Measurements from ENCODE around the gene FAM98B. TPM values are rescaled to one million over a fixed set of nuclear protein-coding genes. Genes with fewer than 3 reads are reported as not detected.
"Not testable (repeated sequence)": the region's sequence is repeated elsewhere in the genome, so short reads cannot be mapped to it uniquely, and the experiment has no call there.

The FAM98B gene
- total and polyA plus RNA-seq, 2 donors = 6.3 to 15.4 TPM

DNA sequence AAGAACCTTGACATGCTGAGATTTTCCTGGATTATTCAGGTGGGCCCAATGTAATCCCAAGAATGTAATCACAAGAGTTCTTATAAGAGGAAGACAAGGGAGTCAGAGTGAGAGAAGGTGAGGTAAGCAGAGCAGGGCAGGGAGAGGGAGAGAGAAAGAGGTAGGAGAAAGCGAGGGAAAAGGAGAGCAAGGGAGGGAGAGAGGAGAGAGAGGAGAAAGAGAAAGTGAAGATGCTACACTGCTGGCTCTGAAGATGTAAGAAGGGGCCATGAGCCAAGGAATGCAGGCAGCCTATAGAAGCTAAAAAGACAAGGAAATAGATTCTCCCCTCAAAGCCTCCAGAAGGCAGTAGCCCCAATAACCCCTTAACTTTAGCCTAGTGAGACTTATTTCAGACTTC is 28.7 kb upstream of the FAM98B start:
- Histone ChIP-seq H3K9me3 (ENCODE audit: control insufficient read depth in 2 of 2, insufficient read depth in 1 of 2, low read length in 1 of 2) (no peaks in the 10 kb centered on the region), H3K27me3 (ENCODE audit: control insufficient read depth in 2 of 2, insufficient read depth in 1 of 2, low read length in 1 of 2) (peaks cover 0 to under 1% of the 10 kb centered on the region in 2 donors), H3K36me3 (ENCODE audit: control insufficient read depth in 2 of 2, insufficient read depth in 2 of 2, low read length in 1 of 2) (no peaks in the 10 kb centered on the region), H3K4me1 (ENCODE audit: control insufficient read depth in 2 of 2, insufficient read depth in 2 of 2, low read length in 2 of 2) (no peaks in the 10 kb centered on the region), H3K27ac (ENCODE audit: low read depth in 1 of 2, low read length in 1 of 2) (no peak overlapping the region), H3K4me3 (ENCODE audit: low read length in 2 of 2) (no peak overlapping the region)
- no peak for DNase-seq (ENCODE audit: low read depth in 6 of 9, low spot score in 9 of 9)
- WGBS = 94% methylated on average over 1 of the region's 1 CpG

DNA sequence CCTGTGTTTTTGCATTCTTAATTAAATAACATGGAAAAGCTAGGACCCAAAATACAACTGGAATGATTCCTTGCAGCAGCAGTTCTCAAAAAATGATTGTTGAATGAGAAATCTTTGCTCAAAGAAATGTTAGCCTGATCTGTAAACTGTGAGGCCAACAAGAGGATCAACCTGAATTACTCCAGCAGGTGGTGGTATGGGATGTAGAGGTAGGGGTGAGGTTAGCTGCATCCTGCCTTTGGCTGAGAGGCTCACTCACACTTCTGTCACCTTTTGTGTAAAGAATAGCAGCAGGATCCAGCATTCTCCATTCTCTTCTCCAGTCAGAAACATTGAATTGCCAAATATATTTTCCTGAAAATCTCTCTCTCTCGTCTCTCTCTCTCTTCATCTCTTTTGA is 26.5 kb upstream of the FAM98B start:
- peaks cover 0 to 2% of the 10 kb centered on the region in 2 donors for H3K27me3 ChIP-seq (ENCODE audit: control insufficient read depth in 2 of 2, insufficient read depth in 1 of 2, low read length in 1 of 2)
- no peaks in the 10 kb centered on the region for H3K36me3 ChIP-seq (ENCODE audit: control insufficient read depth in 2 of 2, insufficient read depth in 2 of 2, low read length in 1 of 2)
- WGBS = 98% methylated on average over 1 of the region's 1 CpG
- DNase-seq (ENCODE audit: low read depth in 6 of 9, low spot score in 9 of 9) = no peak
- H3K4me1 ChIP-seq (ENCODE audit: control insufficient read depth in 2 of 2, insufficient read depth in 2 of 2, low read length in 2 of 2) = no peaks in the 10 kb centered on the region
- H3K4me3 ChIP-seq (ENCODE audit: low read length in 2 of 2) = no peak overlapping the region
- no peaks in the 10 kb centered on the region for H3K9me3 ChIP-seq (ENCODE audit: control insufficient read depth in 2 of 2, insufficient read depth in 1 of 2, low read length in 1 of 2)
- no peak overlapping the region for H3K27ac ChIP-seq (ENCODE audit: low read depth in 1 of 2, low read length in 1 of 2)

DNA sequence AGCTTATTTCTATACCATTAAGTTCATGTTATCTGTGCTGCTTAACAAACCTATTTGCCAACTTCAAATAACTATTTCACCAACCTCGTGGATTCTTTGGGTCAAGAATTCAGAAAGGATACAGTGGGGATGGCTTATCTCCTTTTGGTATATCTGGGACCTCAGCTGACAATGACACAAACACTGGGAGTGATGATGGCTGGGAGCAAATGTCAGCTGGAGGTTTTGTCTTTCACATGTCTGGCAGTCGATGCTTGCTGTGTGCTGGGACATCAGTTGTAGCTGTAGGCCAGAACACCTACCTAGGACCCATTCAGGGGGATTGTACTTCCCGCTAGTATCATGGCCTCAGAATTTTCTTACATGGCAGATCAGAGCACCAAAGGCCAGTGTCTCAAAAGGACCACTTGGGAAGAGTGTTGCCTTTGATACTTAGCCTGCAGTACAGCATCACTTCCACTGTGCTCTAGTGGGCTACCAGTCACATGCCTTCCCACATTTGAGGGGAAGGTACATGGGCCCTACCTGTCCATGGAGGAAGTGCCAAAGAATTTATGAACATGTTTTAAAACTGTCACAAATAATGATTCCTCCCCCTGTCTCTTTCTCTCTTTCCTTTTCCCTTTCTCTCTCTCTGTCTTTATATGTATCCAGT is 23.7 kb upstream of the FAM98B start:
- Histone ChIP-seq H3K27me3 (ENCODE audit: control insufficient read depth in 2 of 2, insufficient read depth in 1 of 2, low read length in 1 of 2) (peaks cover 0 to 2% of the 10 kb centered on the region in 2 donors), H3K9me3 (ENCODE audit: control insufficient read depth in 2 of 2, insufficient read depth in 1 of 2, low read length in 1 of 2) (no peaks in the 10 kb centered on the region), H3K27ac (ENCODE audit: low read depth in 1 of 2, low read length in 1 of 2) (no peak overlapping the region), H3K4me3 (ENCODE audit: low read length in 2 of 2) (no peak overlapping the region), H3K36me3 (ENCODE audit: control insufficient read depth in 2 of 2, insufficient read depth in 2 of 2, low read length in 1 of 2) (no peaks in the 10 kb centered on the region), H3K4me1 (ENCODE audit: control insufficient read depth in 2 of 2, insufficient read depth in 2 of 2, low read length in 2 of 2) (no peaks in the 10 kb centered on the region)
- WGBS = 92% methylated on average over 3 of the region's 3 CpGs
- DNase-seq (ENCODE audit: low read depth in 6 of 9, low spot score in 9 of 9) = no peak

DNA sequence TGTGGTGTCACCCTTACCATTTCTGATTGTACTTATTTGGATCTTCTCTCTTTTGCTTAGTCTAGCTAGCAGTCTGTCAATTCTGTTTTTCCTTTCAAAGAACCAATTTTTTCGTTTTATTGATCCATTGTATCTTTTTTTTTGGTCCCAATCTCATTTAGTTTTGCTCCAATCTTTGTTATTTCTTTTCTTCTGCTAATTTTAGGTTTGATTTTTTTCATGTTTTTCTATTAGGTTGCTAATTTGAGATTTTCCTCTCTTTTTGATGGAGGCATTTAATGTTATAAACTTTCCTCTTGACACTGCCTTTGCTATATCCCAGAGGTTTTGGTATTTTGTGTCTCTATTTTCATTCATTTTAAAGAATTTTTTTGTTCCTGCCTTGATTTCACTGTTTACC is 16.9 kb upstream of the FAM98B start:
- 0% methylated on average over 1 of the region's 1 CpG for WGBS
- Histone ChIP-seq H3K4me3 (ENCODE audit: low read length in 2 of 2) (no peak overlapping the region), H3K4me1 (ENCODE audit: control insufficient read depth in 2 of 2, insufficient read depth in 2 of 2, low read length in 2 of 2) (peaks cover 0 to 5% of the 10 kb centered on the region in 2 donors)

DNA sequence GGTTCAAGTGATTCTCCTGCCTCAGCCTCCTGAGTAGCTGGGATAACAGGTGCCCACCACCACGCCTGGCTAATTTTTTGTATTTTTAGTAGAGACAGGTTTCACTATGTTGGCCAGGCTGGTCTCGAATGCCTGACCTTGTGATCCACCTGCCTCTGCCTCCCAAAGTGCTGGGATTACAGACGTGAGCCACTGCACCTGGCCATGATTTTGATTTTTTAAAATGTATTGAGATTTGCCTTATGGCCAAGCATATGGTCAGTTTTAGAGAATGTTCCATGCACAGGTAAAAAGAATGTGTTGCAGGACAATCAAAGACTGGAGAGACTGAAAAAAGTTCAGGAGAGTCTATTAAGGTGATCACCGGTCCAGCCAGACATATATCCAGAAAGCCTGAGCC is 16.3 kb upstream of the FAM98B start:
- not testable (repeated sequence) for H3K36me3 ChIP-seq (ENCODE audit: control insufficient read depth in 2 of 2, insufficient read depth in 2 of 2, low read length in 1 of 2); DNase-seq (ENCODE audit: low read depth in 6 of 9, low spot score in 9 of 9); H3K27me3 ChIP-seq (ENCODE audit: control insufficient read depth in 2 of 2, insufficient read depth in 1 of 2, low read length in 1 of 2); H3K9me3 ChIP-seq (ENCODE audit: control insufficient read depth in 2 of 2, insufficient read depth in 1 of 2, low read length in 1 of 2); H3K4me1 ChIP-seq (ENCODE audit: control insufficient read depth in 2 of 2, insufficient read depth in 2 of 2, low read length in 2 of 2); H3K27ac ChIP-seq (ENCODE audit: low read depth in 1 of 2, low read length in 1 of 2); H3K4me3 ChIP-seq (ENCODE audit: low read length in 2 of 2)
- 94% methylated on average over 4 of the region's 4 CpGs for WGBS

More for the DNA sequence above, 16.9 kb upstream of the FAM98B start:
- Histone ChIP-seq H3K27ac (ENCODE audit: low read depth in 1 of 2, low read length in 1 of 2) (no peak overlapping the region), H3K36me3 (ENCODE audit: control insufficient read depth in 2 of 2, insufficient read depth in 2 of 2, low read length in 1 of 2) (no peaks in the 10 kb centered on the region), H3K27me3 (ENCODE audit: control insufficient read depth in 2 of 2, insufficient read depth in 1 of 2, low read length in 1 of 2) (no peaks in the 10 kb centered on the region), H3K9me3 (ENCODE audit: control insufficient read depth in 2 of 2, insufficient read depth in 1 of 2, low read length in 1 of 2) (no peaks in the 10 kb centered on the region)
- DNase-seq (ENCODE audit: low read depth in 6 of 9, low spot score in 9 of 9) = no peak

DNA sequence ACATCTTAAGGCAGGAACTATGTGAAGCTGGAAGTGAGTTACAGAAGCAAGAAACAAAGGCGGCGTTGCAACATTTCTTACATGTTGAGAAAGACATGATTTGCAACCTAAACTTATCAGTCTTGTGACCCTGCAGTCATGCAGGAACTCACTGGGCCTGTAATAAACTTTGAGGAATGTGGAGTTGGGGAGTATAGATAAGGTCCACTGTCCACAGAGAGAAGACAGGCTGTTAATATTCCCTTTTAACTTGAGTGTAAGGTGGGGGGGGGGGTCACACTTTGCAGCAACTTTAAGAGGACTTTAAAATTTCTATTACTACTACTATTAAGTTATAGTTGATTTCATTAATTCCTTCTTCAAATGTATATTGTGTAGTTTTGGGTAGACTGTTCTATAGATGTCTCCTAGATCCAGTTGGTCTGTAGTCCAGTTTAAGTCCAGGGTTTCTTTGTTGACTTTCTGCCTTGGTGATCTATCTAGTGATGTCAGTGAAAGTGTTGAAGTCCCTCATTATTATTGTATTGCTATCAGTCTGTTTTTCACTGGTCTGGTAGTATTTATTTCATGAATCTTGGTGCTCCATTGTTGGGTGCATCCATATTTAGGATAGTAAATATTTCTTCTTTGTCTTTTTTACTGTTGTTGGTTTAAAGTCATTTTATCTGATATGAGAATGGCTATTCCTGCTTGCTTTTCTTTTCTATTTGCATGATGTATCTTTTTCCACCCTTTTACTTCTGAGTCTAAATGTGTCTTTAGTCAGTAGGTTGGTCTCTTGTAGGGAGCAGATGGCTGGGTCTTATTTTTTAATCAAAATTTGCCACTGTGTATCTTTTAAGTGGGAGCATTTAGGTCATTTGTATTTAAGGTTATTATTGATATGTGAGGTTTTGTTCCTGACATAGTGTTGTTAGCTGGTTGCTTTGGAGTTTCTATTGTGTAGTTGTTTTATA is 15.6 kb upstream of the FAM98B start:
- 96% methylated on average over 2 of the region's 2 CpGs for WGBS
- no peak overlapping the region for H3K27ac ChIP-seq (ENCODE audit: low read depth in 1 of 2, low read length in 1 of 2)
- no peaks in the 10 kb centered on the region for H3K27me3 ChIP-seq (ENCODE audit: control insufficient read depth in 2 of 2, insufficient read depth in 1 of 2, low read length in 1 of 2)
- no peak overlapping the region for H3K4me3 ChIP-seq (ENCODE audit: low read length in 2 of 2)
- H3K9me3 ChIP-seq (ENCODE audit: control insufficient read depth in 2 of 2, insufficient read depth in 1 of 2, low read length in 1 of 2) = no peaks in the 10 kb centered on the region
- H3K36me3 ChIP-seq (ENCODE audit: control insufficient read depth in 2 of 2, insufficient read depth in 2 of 2, low read length in 1 of 2) = no peaks in the 10 kb centered on the region
- DNase-seq (ENCODE audit: low read depth in 6 of 9, low spot score in 9 of 9) = no peak
- peaks cover 0 to 5% of the 10 kb centered on the region in 2 donors for H3K4me1 ChIP-seq (ENCODE audit: control insufficient read depth in 2 of 2, insufficient read depth in 2 of 2, low read length in 2 of 2)

DNA sequence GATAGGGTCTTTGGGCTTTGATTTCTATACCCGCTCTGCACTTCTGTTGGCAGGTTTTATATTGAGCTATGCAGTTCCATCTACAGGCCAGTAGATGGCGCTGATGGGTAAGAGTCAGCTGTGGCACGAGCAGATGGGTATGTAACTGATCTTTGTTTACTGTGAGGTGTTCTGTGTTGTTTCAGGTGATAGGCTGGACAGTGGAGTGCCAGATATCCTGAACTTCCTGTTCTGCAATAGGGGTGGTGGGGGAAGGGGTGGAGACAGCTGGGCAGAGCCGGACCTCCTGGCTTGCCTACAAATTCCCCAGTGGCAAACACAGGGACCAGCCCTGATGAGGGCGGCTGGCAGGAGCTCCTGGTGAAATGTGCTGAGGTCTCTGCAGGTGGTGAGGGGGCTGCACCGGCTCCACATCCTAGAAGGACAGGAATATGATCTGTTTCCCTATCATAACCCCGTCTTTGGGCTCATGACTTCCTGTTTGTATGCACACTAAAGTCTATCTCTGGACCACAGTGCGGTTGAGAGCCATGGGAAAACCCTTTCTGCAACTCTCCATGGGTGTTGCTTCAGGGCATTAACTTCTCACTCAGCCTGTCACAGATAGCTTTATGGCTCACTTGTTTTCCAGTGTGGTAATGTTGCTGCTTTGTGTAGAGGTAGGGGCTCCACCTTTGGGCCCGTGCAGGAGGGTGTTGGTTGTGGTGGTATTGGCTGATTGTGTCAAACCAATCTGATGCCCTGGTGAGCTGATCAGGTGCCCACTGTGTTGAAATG is 13.4 kb upstream of the FAM98B start:
- Histone ChIP-seq H3K36me3 (ENCODE audit: control insufficient read depth in 2 of 2, insufficient read depth in 2 of 2, low read length in 1 of 2) (no peaks in the 10 kb centered on the region), H3K27ac (ENCODE audit: low read depth in 1 of 2, low read length in 1 of 2) (no peak overlapping the region), H3K9me3 (ENCODE audit: control insufficient read depth in 2 of 2, insufficient read depth in 1 of 2, low read length in 1 of 2) (no peaks in the 10 kb centered on the region), H3K27me3 (ENCODE audit: control insufficient read depth in 2 of 2, insufficient read depth in 1 of 2, low read length in 1 of 2) (no peaks in the 10 kb centered on the region), H3K4me1 (ENCODE audit: control insufficient read depth in 2 of 2, insufficient read depth in 2 of 2, low read length in 2 of 2) (peaks cover 0 to 5% of the 10 kb centered on the region in 2 donors), H3K4me3 (ENCODE audit: low read length in 2 of 2) (no peak overlapping the region)
- WGBS = 30% methylated on average over 9 of the region's 9 CpGs
- peak; percentile 43 to 83 (median 72) for DNase-seq (ENCODE audit: low read depth in 6 of 9, low spot score in 9 of 9)

DNA sequence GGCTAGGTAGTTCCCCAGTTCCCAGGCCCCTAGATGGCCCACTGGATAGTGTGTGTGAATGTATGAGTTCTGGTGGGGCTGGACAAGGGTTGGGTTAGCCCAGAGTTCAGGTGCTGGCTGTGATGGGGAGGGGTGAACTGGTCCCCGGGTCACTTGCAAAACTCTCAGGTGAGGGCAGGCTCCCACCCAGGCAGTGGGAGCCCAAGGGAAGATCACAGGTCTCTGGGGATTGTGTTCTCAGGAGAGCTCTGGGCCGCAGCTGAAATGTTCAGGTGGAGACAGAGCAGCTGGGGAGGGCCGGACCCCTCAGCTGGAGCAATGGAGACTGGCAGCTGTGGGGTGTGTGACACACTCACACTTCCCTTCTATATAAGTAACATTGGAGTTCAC is 12.8 kb upstream of the FAM98B start:
- H3K27ac ChIP-seq (ENCODE audit: low read depth in 1 of 2, low read length in 1 of 2) = no peak overlapping the region
- peaks cover 0 to 5% of the 10 kb centered on the region in 2 donors for H3K4me1 ChIP-seq (ENCODE audit: control insufficient read depth in 2 of 2, insufficient read depth in 2 of 2, low read length in 2 of 2)
- H3K27me3 ChIP-seq (ENCODE audit: control insufficient read depth in 2 of 2, insufficient read depth in 1 of 2, low read length in 1 of 2) = no peaks in the 10 kb centered on the region
- H3K9me3 ChIP-seq (ENCODE audit: control insufficient read depth in 2 of 2, insufficient read depth in 1 of 2, low read length in 1 of 2) = no peaks in the 10 kb centered on the region
- WGBS = 97% methylated on average over 3 of the region's 3 CpGs
- no peak for DNase-seq (ENCODE audit: low read depth in 6 of 9, low spot score in 9 of 9)
- H3K36me3 ChIP-seq (ENCODE audit: control insufficient read depth in 2 of 2, insufficient read depth in 2 of 2, low read length in 1 of 2) = no peaks in the 10 kb centered on the region
- H3K4me3 ChIP-seq (ENCODE audit: low read length in 2 of 2) = no peak overlapping the region

All from thymus (tissue), 11 donors.